Cardiac muscle cell (in vitro differentiated cells and primary cell): ENCODE results near the gene ADGRG3. TPM values are rescaled to one million over a fixed set of nuclear protein-coding genes. Genes with fewer than 3 reads are reported as not detected.

Experiments
- DNase-seq, 2 donors: peaks; one replicate each; pipeline versions ENCODE4 v3.0.0 to v3.0.0-alpha.2; 2010 to 2017; ENCODE audit warnings: low read depth in 1 of 2, low spot score in 1 of 2
- H3K27ac ChIP-seq: fragments of 200-600 bp; sonication (generic); 2 replicates; pipeline ENCODE4 v1.5.1; 2016
- H3K27me3 ChIP-seq: fragments of 200-600 bp; sonication (generic); 2 replicates; pipeline ENCODE4 v1.6.0; 2016; ENCODE audit warnings: control low read depth
- H3K36me3 ChIP-seq: fragments of 200-600 bp; sonication (generic); 2 replicates; pipeline ENCODE4 v1.5.1; 2016; ENCODE audit warnings: control low read depth
- H3K4me1 ChIP-seq: fragments of 200-600 bp; sonication (generic); 2 replicates; pipeline ENCODE4 v1.8.1; 2017; ENCODE audit warnings: low read depth, mild to moderate bottlenecking, mixed run types
- H3K4me3 ChIP-seq: fragments of 200-600 bp; sonication (generic); 2 replicates; pipeline ENCODE4 v1.5.1; 2016; ENCODE audit warnings: mild to moderate bottlenecking
- H3K9me3 ChIP-seq: fragments of 200-600 bp; sonication (generic); 2 replicates; pipeline ENCODE4 v1.5.1; 2017; ENCODE audit warnings: low read depth, mild to moderate bottlenecking, control low read depth
- polyA plus RNA-seq: library from polyadenylated mRNA; unstranded; fragments of >200 nt; fragmentation: Nextera tagmentation; extraction: Ambion mirVana; gene quantifications from 2 replicates; pipeline ENCODE4 v1.2.1, GENCODE V29; 2016
- total RNA-seq: library from RNA; depleted of rRNA; stranded (reverse); fragments of >200 nt; gene quantifications from 2 replicates; pipeline ENCODE4 v1.2.3, GENCODE V29; 2016
- TF ChIP-seq, protein P1 (sequence below): IDR thresholded peaks from 2 replicates; pipeline ENCODE4 v1.5.1; 2012; ENCODE audit warnings: low read depth, mild to moderate bottlenecking, low read length

ADGRG3 gene
- total and polyA plus RNA-seq, 2 experiments from 2014 or later = not detected

GRCh38 chr16:57653936-57654335 lies 14.2 kb upstream of the ADGRG3 start:
- H3K4me3 ChIP-seq = no peak overlapping the region
- no peaks in the 10 kb centered on the region for H3K4me1 ChIP-seq
- no peaks in the 10 kb centered on the region for H3K9me3 ChIP-seq
- no peaks in the 10 kb centered on the region for H3K27me3 ChIP-seq
- no peaks in the 10 kb centered on the region for H3K36me3 ChIP-seq
- DNase-seq = peak in 1 of 2 donors; percentile 63
- TF ChIP-seq, protein P1, sequence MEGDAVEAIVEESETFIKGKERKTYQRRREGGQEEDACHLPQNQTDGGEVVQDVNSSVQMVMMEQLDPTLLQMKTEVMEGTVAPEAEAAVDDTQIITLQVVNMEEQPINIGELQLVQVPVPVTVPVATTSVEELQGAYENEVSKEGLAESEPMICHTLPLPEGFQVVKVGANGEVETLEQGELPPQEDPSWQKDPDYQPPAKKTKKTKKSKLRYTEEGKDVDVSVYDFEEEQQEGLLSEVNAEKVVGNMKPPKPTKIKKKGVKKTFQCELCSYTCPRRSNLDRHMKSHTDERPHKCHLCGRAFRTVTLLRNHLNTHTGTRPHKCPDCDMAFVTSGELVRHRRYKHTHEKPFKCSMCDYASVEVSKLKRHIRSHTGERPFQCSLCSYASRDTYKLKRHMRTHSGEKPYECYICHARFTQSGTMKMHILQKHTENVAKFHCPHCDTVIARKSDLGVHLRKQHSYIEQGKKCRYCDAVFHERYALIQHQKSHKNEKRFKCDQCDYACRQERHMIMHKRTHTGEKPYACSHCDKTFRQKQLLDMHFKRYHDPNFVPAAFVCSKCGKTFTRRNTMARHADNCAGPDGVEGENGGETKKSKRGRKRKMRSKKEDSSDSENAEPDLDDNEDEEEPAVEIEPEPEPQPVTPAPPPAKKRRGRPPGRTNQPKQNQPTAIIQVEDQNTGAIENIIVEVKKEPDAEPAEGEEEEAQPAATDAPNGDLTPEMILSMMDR = no peak
- no peak overlapping the region for H3K27ac ChIP-seq

DNA sequence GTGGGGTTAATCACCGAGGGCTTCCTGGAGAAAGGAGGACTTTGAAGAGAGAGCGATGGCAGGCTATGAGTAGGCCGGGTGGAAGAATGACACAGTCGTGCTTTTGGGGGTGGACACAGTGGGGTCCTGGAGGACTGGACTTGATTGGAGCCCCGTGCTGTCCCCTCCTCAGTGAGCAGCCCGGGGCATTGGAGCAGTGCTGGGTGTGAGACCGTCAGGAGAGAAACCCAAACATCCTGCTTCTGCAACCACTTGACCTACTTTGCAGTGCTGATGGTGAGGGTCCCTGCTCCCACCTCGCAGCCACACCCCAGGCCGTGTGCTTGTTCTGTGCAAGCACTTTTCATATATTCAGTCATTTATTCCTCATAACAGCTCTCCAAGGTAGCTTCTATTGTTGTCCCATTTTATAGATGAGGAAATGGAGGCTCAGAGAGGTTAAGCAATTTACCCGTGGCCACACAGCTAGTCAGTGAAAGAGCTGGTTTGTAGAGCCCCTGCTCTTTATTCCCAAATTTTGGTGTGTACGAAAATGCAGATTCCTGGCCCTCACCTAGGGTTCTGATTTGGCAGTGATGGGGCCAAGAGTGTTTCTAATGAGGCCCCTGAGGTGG lies 11.7 kb upstream of the ADGRG3 start:
- TF ChIP-seq, protein P1 = no peak
- no peaks in the 10 kb centered on the region for H3K27me3 ChIP-seq
- no peaks in the 10 kb centered on the region for H3K36me3 ChIP-seq
- no peaks in the 10 kb centered on the region for H3K4me1 ChIP-seq
- H3K27ac ChIP-seq = no peak overlapping the region
- H3K4me3 ChIP-seq = no peak overlapping the region
- no peaks in the 10 kb centered on the region for H3K9me3 ChIP-seq
- DNase-seq = no peak

DNA sequence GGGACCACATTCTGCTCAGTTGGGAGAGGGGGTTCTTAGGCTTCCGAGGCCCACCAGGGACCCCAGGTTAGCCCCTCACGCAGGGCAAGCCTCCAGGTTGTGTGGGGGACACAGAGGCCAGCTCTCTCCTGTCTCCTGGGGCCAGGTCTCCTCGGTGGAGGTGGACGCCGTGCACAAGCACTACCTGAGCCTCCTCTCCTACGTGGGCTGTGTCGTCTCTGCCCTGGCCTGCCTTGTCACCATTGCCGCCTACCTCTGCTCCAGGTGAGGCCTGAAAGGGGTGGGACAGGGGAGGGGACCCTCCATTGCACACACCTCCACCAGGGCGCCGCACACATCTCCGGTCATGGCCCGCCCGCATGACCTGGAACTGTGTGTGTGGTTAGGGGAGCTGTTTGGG lies 10.9 kb upstream of the ADGRG3 start:
- Histone ChIP-seq H3K27me3 (no peaks in the 10 kb centered on the region), H3K27ac (no peak overlapping the region), H3K4me1 (no peaks in the 10 kb centered on the region), H3K4me3 (no peak overlapping the region), H3K36me3 (no peaks in the 10 kb centered on the region), H3K9me3 (no peaks in the 10 kb centered on the region)
- TF ChIP-seq, protein P1 = no peak
- DNase-seq = no peak

GRCh38 chr16:57658130-57658877 lies 9.8 kb upstream of the ADGRG3 start:
- H3K9me3 ChIP-seq = no peaks in the 10 kb centered on the region
- no peaks in the 10 kb centered on the region for H3K4me1 ChIP-seq
- H3K4me3 ChIP-seq = no peak overlapping the region
- no peaks in the 10 kb centered on the region for H3K36me3 ChIP-seq
- no peaks in the 10 kb centered on the region for H3K27me3 ChIP-seq
- DNase-seq = no peak
- no peak overlapping the region for H3K27ac ChIP-seq
- TF ChIP-seq, protein P1 = no peak

DNA sequence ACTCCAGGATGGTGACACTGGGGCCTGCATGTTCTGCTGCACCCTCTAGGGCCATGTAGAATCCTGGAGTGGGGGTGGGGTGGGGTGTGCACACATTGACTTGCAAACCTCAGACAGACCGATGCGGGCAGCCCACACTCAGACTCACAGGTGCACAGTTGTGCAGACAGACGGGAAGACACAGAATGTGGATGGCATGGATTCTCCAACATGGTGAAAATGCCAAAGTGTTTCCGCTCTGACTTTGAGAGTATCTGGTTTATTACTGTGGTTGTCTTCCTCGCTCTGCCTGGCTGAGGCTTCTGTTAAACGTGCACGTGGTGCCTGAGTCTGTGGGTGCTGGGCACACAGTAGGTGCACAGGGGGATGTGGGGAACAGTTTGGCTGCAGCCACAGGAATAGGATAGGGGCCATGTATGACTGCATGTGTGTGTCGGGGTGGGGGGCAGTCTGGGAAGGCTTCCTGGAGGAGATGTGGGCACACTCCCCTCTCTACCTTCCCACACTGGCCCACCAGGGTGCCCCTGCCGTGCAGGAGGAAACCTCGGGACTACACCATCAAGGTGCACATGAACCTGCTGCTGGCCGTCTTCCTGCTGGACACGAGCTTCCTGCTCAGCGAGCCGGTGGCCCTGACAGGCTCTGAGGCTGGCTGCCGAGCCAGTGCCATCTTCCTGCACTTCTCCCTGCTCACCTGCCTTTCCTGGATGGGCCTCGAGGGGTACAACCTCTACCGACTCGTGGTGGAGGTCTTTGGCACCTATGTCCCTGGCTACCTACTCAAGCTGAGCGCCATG lies 9.0 kb upstream of the ADGRG3 start:
- TF ChIP-seq, protein P1 = no peak
- DNase-seq = no peak

More for the DNA sequence above, 9.0 kb upstream of the ADGRG3 start:
- Histone ChIP-seq H3K9me3 (no peaks in the 10 kb centered on the region), H3K36me3 (no peaks in the 10 kb centered on the region), H3K27me3 (no peaks in the 10 kb centered on the region), H3K27ac (no peak overlapping the region), H3K4me3 (no peak overlapping the region), H3K4me1 (no peaks in the 10 kb centered on the region)
